ENCODE data around the gene CDH16.
"Not testable (repeated sequence)": the region's sequence is repeated elsewhere in the genome, so short reads cannot be mapped to it uniquely, and the experiment has no call there.

CDH16 gene

DNA sequence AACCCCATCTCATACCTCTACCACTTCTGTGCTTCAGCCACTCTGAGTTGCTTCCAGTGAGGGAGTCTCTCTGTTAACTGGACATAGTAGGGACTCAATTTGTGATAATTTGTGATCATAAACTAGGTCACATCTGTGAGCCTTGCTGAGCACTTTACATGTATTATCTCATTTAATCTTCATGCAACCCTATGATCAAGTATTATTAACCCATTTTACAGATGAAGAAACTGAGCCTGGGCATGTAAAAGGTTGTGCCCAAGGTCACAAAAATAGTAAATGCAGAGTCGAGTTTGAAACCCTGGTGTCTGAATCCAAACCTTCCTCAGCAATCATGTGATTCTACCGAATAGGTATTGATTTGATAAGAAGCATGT is 19.8 kb downstream of the CDH16 start:
- DNase-seq (ENCODE audit: low spot score) (no peak), FAIRE-seq (no peak)

DNA sequence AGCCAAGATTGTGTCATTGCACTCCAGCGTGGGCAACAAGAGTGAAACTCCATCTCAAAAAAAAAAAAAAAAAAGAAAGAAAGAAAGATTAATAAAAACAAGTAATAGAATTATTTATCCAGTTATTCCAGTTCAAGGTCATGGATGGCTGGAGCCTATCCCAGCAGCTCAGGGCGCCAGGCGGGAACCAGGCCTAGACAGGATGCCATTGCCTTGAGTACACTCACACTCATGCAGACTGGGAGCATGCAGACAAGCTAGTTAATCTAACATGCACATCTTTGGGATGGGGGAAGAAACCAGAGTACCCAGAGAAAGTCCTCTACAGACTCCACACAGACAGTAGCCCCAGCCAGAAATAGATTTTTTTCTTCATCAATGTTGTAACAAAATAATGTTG is 20.5 kb downstream of the CDH16 start:
- DNase-seq (ENCODE audit: low spot score) (peak; percentile 84), FAIRE-seq (peak; percentile 88)

DNA sequence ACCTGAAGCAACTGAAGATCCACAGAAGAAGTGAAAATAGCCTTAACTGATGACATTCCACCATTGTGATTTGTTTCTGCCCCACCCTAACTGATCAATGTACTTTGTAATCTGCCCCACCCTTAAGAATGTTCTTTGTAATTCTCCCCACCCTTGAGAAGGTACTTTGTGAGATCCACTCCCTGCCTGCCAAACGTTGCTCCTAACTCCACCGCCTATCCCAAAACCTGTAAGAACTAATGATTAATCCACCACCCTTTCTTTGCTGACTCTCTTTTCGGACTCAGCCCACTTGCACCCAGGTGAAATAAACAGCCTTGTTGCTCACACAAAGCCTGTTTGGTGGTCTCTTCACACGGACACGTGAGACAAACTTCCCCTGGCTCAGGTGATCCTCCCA is 22.0 kb downstream of the CDH16 start:
- not testable (repeated sequence) for DNase-seq (ENCODE audit: low spot score); FAIRE-seq

DNA sequence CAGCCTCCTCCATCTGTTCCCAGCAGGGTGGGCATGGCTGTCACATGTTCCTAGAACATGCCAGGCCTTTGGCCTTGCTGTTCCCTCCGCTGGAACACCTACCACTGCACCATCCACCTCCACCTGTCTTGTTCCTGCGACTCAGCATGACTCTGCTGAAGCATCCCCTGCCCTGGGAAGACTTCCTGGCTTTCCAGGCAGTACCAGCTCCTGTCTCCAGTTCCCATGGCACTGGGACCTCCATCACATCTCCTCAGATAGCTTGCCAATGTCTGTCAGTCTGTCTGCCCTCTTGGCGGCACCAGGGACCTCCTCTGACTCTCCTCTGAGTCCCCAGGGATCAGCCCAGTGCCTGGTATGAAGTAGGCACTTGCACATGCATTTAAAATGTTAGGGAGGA is 22.7 kb downstream of the CDH16 start:
- DNase-seq (ENCODE audit: low spot score) (no peak), FAIRE-seq (no peak)

DNA sequence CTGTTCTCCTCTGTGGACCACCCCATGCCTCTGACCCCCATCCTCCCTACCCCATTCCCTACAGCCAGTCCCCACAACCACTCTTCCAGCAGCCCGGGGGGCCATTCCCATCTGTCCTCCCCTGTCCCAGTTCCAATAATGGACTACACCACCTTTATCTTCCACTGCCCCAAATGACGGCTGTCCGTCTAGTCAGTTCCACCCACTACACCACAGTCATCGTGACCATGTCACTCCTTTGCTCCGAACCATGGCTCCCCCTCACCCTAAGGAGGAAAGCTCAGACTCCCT is 23.1 kb downstream of the CDH16 start:
- FAIRE-seq (no peak), DNase-seq (ENCODE audit: low spot score) (no peak)

DNA sequence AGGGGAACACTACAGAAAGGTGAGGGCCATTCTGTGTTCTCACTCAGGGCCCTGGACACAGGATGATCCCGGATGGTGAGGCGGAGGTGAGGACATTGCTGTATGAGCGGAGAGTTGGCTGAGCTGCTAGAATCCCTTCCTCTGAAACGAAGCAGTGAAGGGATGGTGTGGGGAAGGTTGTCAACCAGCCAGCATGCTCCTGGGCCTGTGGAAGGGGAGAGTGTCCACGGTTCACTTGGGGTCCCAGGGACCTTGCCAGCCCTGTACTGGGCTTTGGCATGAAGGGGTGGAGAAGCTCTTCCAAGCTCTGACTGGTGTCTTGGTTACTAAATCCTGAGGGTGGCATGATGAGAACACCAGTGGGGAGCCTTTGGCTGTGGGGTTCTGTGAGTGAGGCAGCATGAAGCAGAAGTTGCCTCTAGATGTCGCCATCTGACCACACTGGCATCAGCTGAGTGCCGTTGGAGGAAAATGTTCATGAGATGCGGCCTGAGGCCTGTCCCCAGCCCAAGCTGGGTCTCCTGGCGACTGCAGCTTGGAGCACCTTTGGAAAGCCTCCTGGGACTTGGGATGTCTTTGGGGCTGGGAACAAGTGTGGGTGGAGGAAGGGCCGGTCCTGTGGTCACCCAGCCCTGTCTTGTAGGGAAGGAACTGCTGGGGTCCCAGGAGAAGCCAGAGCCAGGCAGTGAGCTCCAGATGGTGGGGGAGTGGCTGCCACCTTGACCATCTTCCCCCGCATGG is 23.6 kb downstream of the CDH16 start:
- DNase-seq (ENCODE audit: low spot score) (peak; percentile 54), FAIRE-seq (no peak)

DNA sequence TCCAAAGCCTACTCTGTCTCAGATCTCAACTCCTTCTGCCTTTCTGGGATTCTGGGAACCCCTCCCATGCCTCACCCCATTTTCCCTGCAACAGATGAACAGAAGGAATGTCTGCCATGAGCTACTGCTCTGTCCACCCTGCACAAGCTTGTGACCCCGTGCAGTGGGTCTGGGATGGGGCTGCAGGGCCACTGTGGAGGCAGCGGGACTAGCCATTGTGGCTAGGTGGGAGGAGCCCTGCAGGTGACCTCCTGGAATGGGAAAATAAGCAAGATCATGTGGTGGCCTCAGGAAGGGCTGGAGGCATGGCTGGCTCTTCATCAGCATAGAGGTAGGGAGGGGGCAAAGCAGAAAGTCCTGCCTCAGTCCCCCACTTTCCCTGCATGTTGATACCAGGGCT is 24.6 kb downstream of the CDH16 start:
- DNase-seq (ENCODE audit: low spot score), result no peak
- FAIRE-seq, result no peak

DNA sequence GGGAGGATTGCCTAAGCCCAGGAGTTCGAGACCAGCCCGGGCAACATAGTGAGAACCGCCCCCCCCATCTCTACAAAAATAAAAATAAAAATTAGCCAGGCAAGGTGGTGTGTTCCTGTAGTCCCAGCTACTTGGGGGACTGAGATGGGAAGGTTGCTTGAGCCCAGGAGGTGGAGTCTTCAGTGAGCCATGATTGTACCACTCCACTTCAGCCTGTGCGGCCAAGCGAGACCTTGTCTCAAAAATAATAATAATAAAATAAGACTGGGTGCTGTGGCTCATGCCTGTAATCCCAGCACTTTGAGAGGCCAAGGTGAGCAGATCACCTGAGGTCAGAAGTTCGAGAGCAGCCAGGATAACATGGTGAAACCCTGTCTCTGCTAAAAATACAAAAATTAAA is 26.9 kb downstream of the CDH16 start:
- DNase-seq (ENCODE audit: low spot score), result no peak
- no peak for FAIRE-seq

DNA sequence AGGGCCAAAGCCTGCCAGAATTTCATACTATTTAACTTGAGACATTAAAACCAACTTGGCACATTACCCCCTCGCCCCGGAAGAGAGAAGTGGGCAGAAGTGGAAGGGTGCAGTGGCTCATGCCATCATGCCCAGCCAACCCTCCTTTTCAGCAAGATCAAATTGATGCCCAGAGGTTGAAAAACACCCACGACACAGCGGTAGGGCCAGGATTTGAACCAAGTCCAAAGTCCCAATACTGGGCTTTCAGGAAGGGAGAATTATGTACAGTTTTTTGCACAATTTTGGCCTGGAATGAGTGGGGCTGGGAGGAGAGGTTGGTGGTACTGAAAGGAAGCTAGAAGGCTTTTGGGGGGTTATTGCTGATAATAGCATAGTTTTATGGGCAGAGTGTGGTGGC is 27.3 kb downstream of the CDH16 start:
- FAIRE-seq, result no peak

DNA sequence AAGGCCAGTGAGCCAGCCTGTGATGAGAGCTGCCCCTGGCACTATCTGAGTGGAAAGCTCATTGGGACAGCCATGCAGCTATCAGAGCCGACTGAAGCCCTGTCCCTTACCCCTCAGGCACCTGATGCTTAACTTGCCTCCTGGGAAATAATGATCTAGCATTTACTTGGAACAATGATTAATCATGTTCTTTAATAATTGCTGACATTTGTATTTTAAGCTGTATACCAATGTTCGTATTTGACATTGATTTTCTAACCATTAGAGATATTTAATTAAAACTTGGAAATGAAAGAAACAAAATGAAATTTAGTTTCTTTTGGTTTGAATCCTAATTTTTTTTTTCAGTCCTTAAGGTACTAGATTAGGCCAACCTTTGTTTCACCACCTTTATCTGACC is 27.9 kb downstream of the CDH16 start:
- no peak for DNase-seq (ENCODE audit: low spot score)
- FAIRE-seq, result no peak

More for the DNA sequence above, 27.3 kb downstream of the CDH16 start:
- no peak for DNase-seq (ENCODE audit: low spot score)

DNA sequence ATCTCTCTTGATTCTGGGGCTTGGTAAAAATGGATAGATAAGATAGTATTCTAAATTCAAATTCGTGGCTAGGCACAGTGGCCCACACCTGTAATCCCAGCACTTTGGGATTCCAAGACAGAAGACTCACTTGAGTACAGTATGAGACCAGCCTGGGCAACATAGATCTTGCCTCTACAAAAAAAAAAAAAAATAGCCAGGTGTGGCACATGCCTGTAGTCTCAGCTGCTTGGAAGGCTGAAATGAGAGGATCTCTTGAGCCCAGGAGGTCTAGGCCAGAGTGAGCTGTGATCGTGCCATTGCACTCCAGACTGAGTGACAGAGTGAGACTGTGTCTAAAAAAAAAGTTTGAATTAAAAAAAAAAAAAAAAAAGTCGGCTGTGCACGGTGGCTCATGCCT is 29.1 kb downstream of the CDH16 start:
- FAIRE-seq (no peak), DNase-seq (ENCODE audit: low spot score) (no peak)

DNA sequence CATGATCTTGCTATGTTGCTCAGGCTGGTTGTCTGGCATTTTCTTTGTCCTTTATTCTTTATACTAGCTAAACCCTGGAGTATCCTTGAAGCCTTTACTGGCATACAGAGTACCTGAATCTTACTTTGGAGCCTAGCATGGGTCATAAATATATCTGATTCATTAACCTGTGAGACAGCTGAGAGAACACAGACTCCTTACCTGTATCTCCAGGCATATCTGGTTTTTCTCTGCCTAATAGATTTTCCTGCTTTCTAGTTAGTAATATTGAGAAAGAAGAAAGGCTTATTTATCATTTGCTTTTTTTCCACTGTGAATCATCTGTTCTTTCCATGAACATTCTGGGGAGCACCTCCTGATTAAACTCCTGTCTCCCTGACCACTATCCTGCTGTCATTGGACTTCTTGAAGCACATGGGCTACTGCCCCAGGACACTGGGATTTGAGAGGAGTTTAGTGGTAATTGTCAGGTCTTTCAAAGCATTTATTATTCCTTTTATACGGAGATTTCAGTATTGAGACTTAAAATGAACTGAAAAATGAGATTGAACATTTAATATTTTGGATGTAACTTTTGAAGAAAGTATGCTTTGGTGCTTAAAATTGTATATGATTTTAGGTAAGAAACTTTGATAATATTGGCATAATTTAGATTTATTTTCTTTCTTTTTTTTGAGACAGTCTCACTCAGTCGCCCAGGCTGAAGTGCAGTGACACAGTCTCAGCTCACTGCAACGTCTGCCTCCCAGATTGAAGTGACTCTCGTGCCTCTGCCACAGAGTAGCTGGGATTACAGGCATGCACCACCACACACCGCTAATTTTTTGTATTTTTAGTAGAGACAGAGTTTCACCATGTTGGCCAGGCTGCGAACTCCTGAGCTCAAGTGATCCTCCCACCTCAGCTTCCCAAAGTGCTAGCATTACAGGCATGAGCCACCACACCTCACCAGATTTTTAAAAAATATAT is 29.8 kb downstream of the CDH16 start:
- DNase-seq (ENCODE audit: low spot score) (no peak), FAIRE-seq (no peak)

DNA sequence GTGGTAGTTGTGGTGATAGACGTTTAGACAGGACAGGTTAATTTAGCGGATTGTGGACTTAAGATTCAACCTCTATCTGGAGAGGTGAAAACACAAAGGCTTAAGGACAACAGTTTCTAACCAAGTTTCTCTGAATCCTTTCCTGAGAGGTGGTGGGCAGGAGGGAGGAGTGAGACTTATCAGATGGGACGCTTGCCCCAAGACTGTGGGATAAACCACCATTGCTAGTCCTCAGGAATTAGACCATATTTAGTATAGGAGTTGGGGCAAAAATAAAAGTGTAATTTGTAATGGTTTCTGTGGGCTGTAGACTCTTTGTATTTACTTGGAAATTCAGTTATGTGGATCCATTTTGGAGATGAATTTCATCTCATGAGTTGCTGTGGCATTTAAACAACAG is 31.8 kb downstream of the CDH16 start:
- no peak for DNase-seq (ENCODE audit: low spot score)
- no peak for FAIRE-seq

DNA sequence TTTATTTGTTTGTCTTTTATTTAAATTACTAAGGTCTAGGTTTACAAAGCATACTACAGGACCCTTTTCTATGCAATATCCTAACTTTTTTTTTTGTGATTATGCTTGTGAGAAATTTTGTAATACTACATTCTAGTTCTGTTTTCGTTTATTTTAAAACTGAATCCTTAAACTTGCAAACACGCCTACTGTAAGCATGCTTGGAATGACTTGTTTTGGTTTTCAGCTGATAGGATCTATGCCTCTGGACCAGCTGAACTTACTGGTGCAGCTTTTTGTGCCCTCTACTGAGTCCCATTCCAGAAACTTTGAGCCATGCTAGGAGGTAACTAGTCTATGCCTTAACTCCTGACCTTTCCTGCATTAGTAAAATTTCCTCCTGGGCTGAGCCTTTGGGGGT is 32.4 kb downstream of the CDH16 start:
- FAIRE-seq (no peak), DNase-seq (ENCODE audit: low spot score) (no peak)

DNA sequence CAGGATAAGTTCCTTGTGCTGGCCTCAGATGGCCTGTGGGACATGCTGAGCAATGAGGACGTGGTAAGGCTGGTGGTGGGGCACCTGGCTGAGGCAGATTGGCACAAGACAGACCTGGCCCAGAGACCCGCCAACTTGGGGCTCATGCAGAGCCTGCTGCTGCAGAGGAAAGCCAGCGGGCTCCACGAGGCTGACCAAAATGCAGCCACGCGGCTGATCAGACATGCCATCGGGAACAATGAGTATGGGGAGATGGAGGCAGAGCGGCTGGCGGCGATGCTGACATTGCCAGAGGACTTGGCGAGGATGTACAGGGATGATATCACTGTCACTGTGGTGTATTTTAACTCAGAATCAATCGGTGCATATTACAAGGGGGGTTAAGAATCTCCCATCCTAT is 33.2 kb downstream of the CDH16 start:
- DNase-seq (ENCODE audit: low spot score) (no peak), FAIRE-seq (no peak)

DNA sequence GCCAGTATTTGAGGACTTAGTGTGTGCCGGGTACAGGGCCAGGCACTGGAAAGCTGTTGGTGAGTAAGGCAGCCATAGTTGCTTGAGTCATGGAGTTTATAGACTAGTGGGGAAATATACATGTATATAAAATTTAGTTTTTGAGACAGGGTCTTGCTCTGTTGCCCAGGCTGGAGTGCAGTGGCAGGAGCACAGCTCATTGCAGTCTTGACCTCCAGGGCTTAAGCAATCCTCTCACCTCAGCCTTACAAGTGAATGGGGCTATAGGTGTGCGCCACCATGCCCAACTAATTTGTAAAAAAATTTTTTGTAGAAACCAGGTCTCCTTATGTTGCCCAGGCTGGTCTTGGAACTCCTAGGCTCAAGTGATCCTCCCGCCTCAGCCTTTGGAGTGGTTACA is 36.0 kb downstream of the CDH16 start:
- FAIRE-seq, result no peak
- no peak for DNase-seq (ENCODE audit: low spot score)

DNA sequence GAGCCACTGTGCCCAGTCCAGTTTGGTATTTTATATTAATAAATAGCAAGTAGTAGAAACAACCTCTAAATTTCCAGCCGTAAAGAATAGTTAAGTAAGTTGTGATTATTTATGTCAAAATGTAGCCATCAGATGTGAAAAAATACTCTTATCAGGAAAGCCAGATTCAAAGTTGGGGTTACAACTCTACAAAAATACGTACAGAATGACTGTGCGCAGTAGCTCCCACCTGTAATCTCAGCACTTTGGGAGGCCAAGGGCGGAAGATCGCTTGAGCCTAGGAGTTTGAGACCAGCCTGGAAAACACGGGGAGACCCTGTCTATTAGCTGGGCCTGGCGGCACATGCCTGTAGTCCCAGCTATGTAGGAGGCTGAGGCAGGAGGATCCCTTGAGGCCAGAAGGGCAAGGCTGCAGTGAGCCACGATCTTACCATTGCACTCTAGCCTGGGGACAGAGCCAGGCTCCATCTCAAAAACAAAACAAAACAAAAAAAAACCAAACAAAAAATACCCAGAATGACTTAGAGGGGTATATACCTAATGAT is 36.6 kb downstream of the CDH16 start:
- FAIRE-seq (no peak), DNase-seq (ENCODE audit: low spot score) (no peak)

DNA sequence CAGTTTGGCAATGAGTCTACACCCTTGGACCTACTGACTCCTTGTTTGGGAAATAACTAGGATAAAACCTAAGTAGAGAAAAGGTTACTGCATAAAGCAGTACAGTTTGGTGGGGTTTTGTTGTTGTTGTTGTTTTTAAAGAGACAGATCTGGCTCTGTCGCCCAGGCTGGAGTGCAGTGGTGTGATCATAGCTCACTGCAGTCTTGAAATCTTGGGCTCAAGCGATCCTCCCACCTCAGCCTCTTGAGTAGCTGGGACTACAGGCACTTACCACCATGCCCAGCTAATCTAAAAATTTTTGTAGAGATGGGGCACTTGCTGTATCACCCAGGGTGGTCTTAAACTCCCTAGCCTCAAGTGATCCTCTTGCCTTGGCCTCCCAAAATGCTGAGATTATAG is 37.1 kb downstream of the CDH16 start:
- DNase-seq (ENCODE audit: low spot score), result no peak
- no peak for FAIRE-seq

DNA sequence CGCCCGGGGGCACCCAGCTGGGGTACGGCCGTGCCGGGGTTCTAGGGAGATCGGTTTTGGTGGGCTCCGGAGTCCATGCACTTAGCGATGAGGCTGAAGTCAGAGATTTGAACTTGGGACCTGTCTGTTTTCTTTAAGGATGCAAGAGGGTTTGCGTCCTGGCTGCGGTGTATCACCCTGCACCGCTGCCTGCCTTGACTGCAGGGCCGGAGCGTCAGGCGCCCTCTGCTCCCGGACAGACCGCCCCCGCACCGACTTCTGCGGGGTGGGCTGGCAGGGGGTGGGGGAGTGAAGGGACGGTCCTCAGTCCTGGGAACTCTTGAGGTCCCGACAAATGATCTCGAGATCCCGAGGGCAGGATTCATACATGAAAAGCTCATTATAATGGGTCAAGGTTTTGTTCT is 37.7 kb downstream of the CDH16 start:
- DNase-seq (ENCODE audit: low spot score), result no peak

DNA sequence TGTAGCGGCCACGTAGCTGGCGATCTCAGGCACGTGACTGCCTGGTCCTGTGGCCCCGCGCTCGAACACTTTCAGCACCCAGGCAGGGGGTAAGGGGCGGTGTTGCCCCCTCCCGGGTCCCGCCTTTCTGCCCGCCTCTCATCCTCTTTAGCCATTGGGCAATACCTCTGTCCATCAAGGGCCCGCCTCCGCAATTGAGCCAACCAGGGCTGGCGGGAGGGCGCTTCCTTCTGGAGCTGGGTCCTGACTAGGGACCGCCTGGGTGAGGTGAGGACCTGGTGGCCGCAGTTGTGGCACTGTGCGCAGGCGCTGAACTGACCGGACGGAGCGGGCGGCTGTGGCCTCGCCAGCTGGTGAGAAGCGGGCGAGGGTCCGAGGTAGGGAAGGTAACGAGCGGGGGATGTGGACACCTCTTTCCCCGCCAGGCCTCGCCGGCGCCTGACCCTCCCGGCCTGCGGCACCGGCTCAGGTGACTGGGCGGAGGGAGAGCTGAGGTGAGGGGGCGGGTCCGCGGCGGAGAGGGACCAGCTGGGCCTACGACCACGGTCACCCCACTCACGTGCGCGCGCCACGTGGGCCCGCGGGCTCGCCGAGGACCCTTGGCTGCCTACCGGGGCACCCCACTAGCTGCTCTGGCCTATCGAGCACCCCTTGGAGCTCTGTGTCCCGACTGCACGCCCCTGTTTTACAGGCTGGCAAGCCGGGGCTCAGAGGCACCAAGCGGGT is 38.2 kb downstream of the CDH16 start, which contains the start of gene PDP2:
TSS of gene PDP2 (plus strand) at position 228 of the 726 bp plus-strand sequence. CDS start 3,770 bp downstream, outside the sequence.
- DNase-seq (ENCODE audit: low spot score) (peak; percentile 87), FAIRE-seq (peak; percentile 20)

More for the DNA sequence above, 37.7 kb downstream of the CDH16 start:
- no peak for FAIRE-seq

DNA sequence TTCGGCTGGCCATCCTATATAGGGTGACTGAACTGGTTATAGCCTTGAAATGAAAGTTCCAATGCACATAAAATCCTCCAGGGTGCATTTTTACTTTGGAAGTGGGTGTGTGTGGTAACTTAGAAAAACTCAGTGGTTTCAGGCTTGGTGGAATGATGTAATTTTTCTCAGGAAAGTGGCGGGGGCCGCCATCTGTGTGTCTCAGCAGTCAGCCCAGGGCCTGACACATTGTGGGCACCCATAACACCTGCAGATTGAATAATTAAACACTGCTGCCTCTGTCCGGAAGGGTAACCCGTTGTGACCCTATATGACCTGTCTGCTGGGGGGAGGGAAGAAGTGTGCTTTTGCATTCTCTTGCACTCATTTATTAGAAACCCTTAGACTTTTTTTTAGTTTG is 40.6 kb downstream of the CDH16 start:
- FAIRE-seq (no peak), DNase-seq (ENCODE audit: low spot score) (peak; percentile 22)
